Naive thymus-derived CD4-positive, alpha-beta T cell (primary cell): ENCODE measurements around the gene SF1. TPM values are rescaled to one million over a fixed set of nuclear protein-coding genes. Genes with fewer than 3 reads are reported as not detected.

Source experiments
- ATAC-seq: fragments of 150-1000 bp; cut with Tn5 transposase; 2 replicates; pipeline ENCODE4 v1.10.0; 2021; ENCODE audit warnings: mild to moderate bottlenecking, moderate library complexity
- CTCF ChIA-PET: fragments of 350-600 bp; sonication (Branson Sonifier 250); formaldehyde crosslinking; loops from one replicate; lab custom pipeline; 2021; ENCODE audit warnings: antibody characterized with exemption; lab: Charles Lee
- POLR2A ChIA-PET: fragments of 350-600 bp; sonication (Branson Sonifier 250); formaldehyde crosslinking; loops from one replicate; lab custom pipeline; 2021; ENCODE audit warnings: antibody characterized with exemption, inconsistent platforms; lab: Charles Lee
- DNase-seq, 9 donors: peaks; one replicate each; pipeline versions ENCODE4 v3.0.0 to v3.0.0-alpha.2; 2020 to 2022; ENCODE audit warnings: mixed read lengths in 1 of 9
- H3K27ac ChIP-seq: one replicate; pipeline ENCODE4 v1.7.0; 2013; ENCODE audit warnings: mild to moderate bottlenecking, low read depth, low read length, moderate library complexity
- H3K27me3 ChIP-seq, 2 donors: one replicate each; pipeline ENCODE4 v1.7.0; 2013; ENCODE audit warnings: low read length in 2 of 2, mild to moderate bottlenecking in 2 of 2, moderate library complexity in 2 of 2; ENCODE audit not compliant: control insufficient read depth in 2 of 2, insufficient read depth in 2 of 2
- H3K36me3 ChIP-seq, 3 experiments: 1 replicate in 2 of 3; 2 replicates in 1 of 3; pipeline ENCODE4 v1.7.0; 2013; ENCODE audit warnings: low read length in 3 of 3, mild to moderate bottlenecking in 3 of 3, moderate library complexity in 1 of 3; ENCODE audit not compliant: insufficient read depth in 3 of 3, control insufficient read depth in 2 of 3
- H3K4me1 ChIP-seq, 2 donors: one replicate each; pipeline ENCODE4 v1.7.0; 2013; ENCODE audit warnings: low read length in 2 of 2, mild to moderate bottlenecking in 2 of 2, moderate library complexity in 1 of 2; ENCODE audit not compliant: control insufficient read depth in 2 of 2, insufficient read depth in 2 of 2
- H3K4me3 ChIP-seq: 2 replicates; pipeline ENCODE4 v1.7.0; 2013; ENCODE audit warnings: mild to moderate bottlenecking, low read length
- H3K9me3 ChIP-seq, 3 experiments: 1 replicate in 2 of 3; 2 replicates in 1 of 3; pipeline ENCODE4 v1.7.0; 2013; ENCODE audit warnings: low read length in 3 of 3; ENCODE audit not compliant: control insufficient read depth in 2 of 3
- H3K27ac Mint-ChIP-seq, 9 donors: one replicate each; pipeline ENCODE4 v1.8.0; 2020 to 2022; ENCODE audit warnings: mixed read lengths in 9 of 9, mild to moderate bottlenecking in 8 of 9, moderate library complexity in 5 of 9, inconsistent platforms in 2 of 9
- H3K27me3 Mint-ChIP-seq, 5 donors: one replicate each; pipeline ENCODE4 v1.8.0; 2021 to 2022; ENCODE audit warnings: mixed read lengths in 5 of 5, mild to moderate bottlenecking in 1 of 5
- H3K36me3 Mint-ChIP-seq, 5 donors: one replicate each; pipeline ENCODE4 v1.8.0; 2020 to 2022; ENCODE audit warnings: mixed read lengths in 5 of 5, mild to moderate bottlenecking in 3 of 5, inconsistent platforms in 1 of 5
- H3K4me1 Mint-ChIP-seq, 7 donors: one replicate each; pipeline ENCODE4 v1.8.0; 2020 to 2022; ENCODE audit warnings: mixed read lengths in 7 of 7, mild to moderate bottlenecking in 3 of 7, inconsistent platforms in 1 of 7
- H3K4me3 Mint-ChIP-seq, 10 donors: one replicate each; pipeline ENCODE4 v1.8.0; 2020 to 2022; ENCODE audit warnings: mild to moderate bottlenecking in 10 of 10, mixed read lengths in 10 of 10, moderate library complexity in 6 of 10, inconsistent platforms in 2 of 10
- H3K9me3 Mint-ChIP-seq, 11 donors: one replicate each; pipeline ENCODE4 v1.8.0; 2020 to 2022; ENCODE audit warnings: mixed read lengths in 11 of 11, mild to moderate bottlenecking in 4 of 11, inconsistent platforms in 1 of 11, moderate library complexity in 1 of 11
- intact Hi-C, 2 donors: fragments of 100-400 bp; cut with micrococcal nuclease; formaldehyde crosslinking; loops; one replicate each; pipeline ENCODE4 v1.15.1; 2023
- polyA plus RNA-seq, 2 donors: library from polyadenylated mRNA; unstranded; fragments of 300-500 nt; fragmentation: Illumina TruSeq; gene quantifications; one replicate each; pipeline ENCODE4 v1.2.3, GENCODE V29; 2021
- total RNA-seq, 6 experiments: library from RNA in 5 of 6; stranded (reverse) in 5 of 6; gene quantifications; 1 replicate in 5 of 6; 2 replicates in 1 of 6; pipeline ENCODE4 v1.2.3 and lab custom pipeline; 2021 to 2026

Gene SF1
- total and polyA plus RNA-seq, 7 experiments from 2014 or later, result 101 to 1,612 (median 901) TPM

DNA sequence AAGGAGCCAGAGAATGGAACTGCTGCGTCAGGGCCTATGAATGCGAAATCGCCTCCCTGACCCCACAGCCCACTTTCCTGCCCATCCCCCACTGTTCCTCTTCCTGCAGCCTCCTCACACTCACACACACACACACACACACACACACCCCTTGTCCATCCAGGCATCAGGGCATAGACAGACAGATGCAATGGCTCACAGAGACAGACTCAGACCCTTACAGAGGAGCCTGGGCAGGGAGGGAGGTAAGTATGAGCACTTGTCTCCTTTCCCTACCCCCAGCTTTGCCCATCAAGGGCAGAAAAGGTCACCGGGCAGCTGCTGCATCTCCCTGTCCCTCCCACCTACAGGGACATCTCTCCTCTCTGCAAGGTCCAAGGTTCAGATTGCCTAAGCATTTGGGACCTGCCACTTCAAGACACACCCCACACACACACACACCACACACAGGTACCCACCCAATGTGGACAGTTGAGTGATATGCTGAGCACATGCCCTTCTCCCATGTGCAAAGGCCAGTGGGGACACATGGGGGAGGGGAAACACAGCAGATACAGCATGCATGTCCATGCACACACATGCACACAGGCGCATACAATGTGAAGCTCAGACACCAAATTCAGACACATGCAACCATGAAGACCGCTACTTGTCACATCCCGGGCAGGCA is 53.3 kb downstream of the SF1 start:
- H3K4me3 Mint-ChIP-seq, result peak overlapping the region in 1 of 10 donors; percentile 50
- H3K27ac Mint-ChIP-seq, result peak overlapping the region in 7 of 9 donors; percentile 46 to 80 (median 62)
- intact Hi-C loops, result no loop called here
- no peaks in the 10 kb centered on the region for H3K9me3 ChIP-seq
- peaks cover 0 to 19% (median 0%) of the 10 kb centered on the region in 5 donors for H3K36me3 Mint-ChIP-seq
- no peak overlapping the region for H3K4me3 ChIP-seq
- H3K36me3 ChIP-seq, result peaks cover 0 to 41% (median 11%) of the 10 kb centered on the region in 3 experiments
- no peak overlapping the region for H3K27ac ChIP-seq
- H3K27me3 Mint-ChIP-seq, result peaks cover 10 to 27% (median 17%) of the 10 kb centered on the region in 5 donors
- ChIA-PET POLR2A (interaction anchor here (0.6 to 1.2 kb wide), 8 partner anchors 14 to 139 kb away, joined by 3 to 6 read pairs (median 3); partner anchors contain the start of gene SF1), CTCF (interaction anchor here (1.1 to 1.2 kb wide), 2 partner anchors 32 to 39 kb away, joined by 3 read pairs; no protein-coding TSS in a partner anchor)
- peaks cover 0 to 5% of the 10 kb centered on the region in 2 donors for H3K27me3 ChIP-seq
- DNase-seq (no peak), ATAC-seq (no peak)
- peaks cover 0 to 5% of the 10 kb centered on the region in 2 donors for H3K4me1 ChIP-seq
- H3K9me3 Mint-ChIP-seq, result no peaks in the 10 kb centered on the region
- H3K4me1 Mint-ChIP-seq, result peaks cover 0 to 22% (median 16%) of the 10 kb centered on the region in 7 donors

GRCh38 chr11:64723907-64724862 is 54.2 kb downstream of the SF1 start:
- ChIA-PET POLR2A (interaction anchor here (1.0 to 1.1 kb wide), 3 partner anchors 16 to 110 kb away, joined by 3 to 6 read pairs (median 3); no protein-coding TSS in a partner anchor), CTCF (interaction anchor here (1.1 kb wide), 1 partner anchor 31 kb away, joined by 3 read pairs; no protein-coding TSS in a partner anchor)
- no peaks in the 10 kb centered on the region for H3K9me3 ChIP-seq
- DNase-seq, result no peak
- Mint-ChIP-seq H3K27me3 (peaks cover 10 to 35% (median 17%) of the 10 kb centered on the region in 5 donors), H3K27ac (peak overlapping the region in 8 of 9 donors; percentile 23 to 79 (median 60)), H3K4me1 (peaks cover 0 to 22% (median 16%) of the 10 kb centered on the region in 7 donors), H3K36me3 (peaks cover 0 to 15% (median 0%) of the 10 kb centered on the region in 5 donors), H3K9me3 (no peaks in the 10 kb centered on the region), H3K4me3 (peak overlapping the region; percentile 36 to 79 (median 66))
- H3K36me3 ChIP-seq, result peaks cover 0 to 33% (median 6%) of the 10 kb centered on the region in 3 experiments
- peak overlapping the region; percentile 81 for H3K27ac ChIP-seq
- H3K4me3 ChIP-seq, result no peak overlapping the region
- H3K4me1 ChIP-seq, result peaks cover 0 to 5% of the 10 kb centered on the region in 2 donors
- H3K27me3 ChIP-seq, result peaks cover 0 to 5% of the 10 kb centered on the region in 2 donors
- ATAC-seq, result no peak
- intact Hi-C loops, result loop anchor here (1.0 kb wide), 3 partner anchors 18 to 36 kb away; no protein-coding TSS in a partner anchor

DNA sequence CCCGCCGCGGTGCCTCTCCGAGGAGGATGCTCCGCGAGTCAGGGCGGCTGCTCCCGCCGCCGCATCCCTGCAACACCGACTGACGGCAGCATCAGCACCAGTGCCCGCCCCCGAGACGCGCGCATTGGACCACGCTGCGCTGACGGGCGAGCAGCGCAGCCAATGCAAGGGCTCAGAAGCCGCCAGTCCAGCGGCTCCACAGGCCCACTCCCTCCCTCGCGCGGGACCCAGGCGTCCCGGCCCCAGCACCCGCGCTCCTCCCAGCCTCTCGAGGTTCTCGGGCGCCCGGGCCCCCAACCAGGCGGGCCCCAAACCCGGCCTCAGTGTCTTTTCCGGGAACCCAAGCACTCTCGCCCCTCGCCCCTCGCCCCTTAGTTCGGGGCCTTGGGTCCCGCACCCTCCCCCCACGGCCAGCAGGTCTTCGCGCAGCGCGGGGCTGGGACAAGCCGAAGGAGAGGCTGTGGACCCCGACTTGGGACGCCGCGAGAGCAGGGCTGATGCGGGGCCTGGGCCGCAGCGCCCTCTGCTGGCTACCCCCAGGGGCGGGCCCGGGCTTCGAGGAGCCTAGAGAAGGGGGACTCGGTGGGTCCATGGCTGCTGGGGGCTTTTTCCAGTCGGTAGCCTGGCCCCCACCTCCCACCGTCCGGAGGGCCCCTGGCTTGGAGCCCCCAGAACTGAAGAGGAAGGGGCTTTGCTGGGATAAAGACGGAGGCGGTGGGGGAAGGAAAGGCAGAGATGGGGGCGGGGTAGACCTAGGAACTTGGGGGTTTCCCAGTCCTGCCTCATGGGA is 55.0 kb downstream of the SF1 start, which contains the start of gene NRXN2:
NRXN2 (minus strand) TSS at position 81 of the 790 bp plus-strand sequence. CDS start 9,498 bp downstream, outside the sequence.
- Histone ChIP-seq H3K4me3 (peak within 1 kb of the TSS; percentile 71), H3K27me3 (peaks cover 0 to 5% of the 10 kb centered on the region in 2 donors), H3K4me1 (peaks cover 0 to 5% of the 10 kb centered on the region in 2 donors), H3K27ac (peak within 1 kb of the TSS; percentile 81), H3K9me3 (no peaks in the 10 kb centered on the region), H3K36me3 (peaks cover 0 to 25% (median 0%) of the 10 kb centered on the region in 3 experiments)
- peaks cover 10 to 42% (median 17%) of the 10 kb centered on the region in 5 donors for H3K27me3 Mint-ChIP-seq
- no peaks in the 10 kb centered on the region for H3K9me3 Mint-ChIP-seq
- H3K27ac Mint-ChIP-seq, result peak within 1 kb of the TSS in 8 of 9 donors; percentile 23 to 79 (median 62)
- peak within 1 kb of the TSS; percentile 36 to 79 (median 66) for H3K4me3 Mint-ChIP-seq
- H3K36me3 Mint-ChIP-seq, result peaks cover 0 to 10% (median 0%) of the 10 kb centered on the region in 5 donors
- intact Hi-C loops, result loop anchor here (1.0 kb wide), 3 partner anchors 19 to 35 kb away; no protein-coding TSS in a partner anchor
- ATAC-seq, result peak; percentile 93
- ChIA-PET CTCF (no interaction called here), POLR2A (interaction anchor here (1.0 kb wide), 1 partner anchor 19 kb away, joined by 3 read pairs; no protein-coding TSS in a partner anchor)
- peak; percentile 72 to 86 (median 80) for DNase-seq
- H3K4me1 Mint-ChIP-seq, result peaks cover 0 to 22% (median 16%) of the 10 kb centered on the region in 7 donors

GRCh38 chr11:64722141-64723065 is 55.9 kb downstream of the SF1 start:
- DNase-seq (no peak), ATAC-seq (no peak)
- ChIA-PET POLR2A (interaction anchor here (0.8 to 1.1 kb wide), 3 partner anchors 14 to 23 kb away, joined by 3 to 4 read pairs (median 3); no protein-coding TSS in a partner anchor), CTCF (interaction anchor here (1.2 to 1.4 kb wide), 2 partner anchors 18 to 50 kb away, joined by 3 to 4 read pairs; no protein-coding TSS in a partner anchor)
- Histone ChIP-seq H3K36me3 (peaks cover 0 to 16% (median 0%) of the 10 kb centered on the region in 3 experiments), H3K4me3 (no peak overlapping the region), H3K27me3 (peaks cover 0 to 5% of the 10 kb centered on the region in 2 donors), H3K27ac (no peak overlapping the region), H3K9me3 (no peaks in the 10 kb centered on the region), H3K4me1 (peaks cover 0 to 5% of the 10 kb centered on the region in 2 donors)
- H3K4me1 Mint-ChIP-seq, result peaks cover 0 to 23% (median 16%) of the 10 kb centered on the region in 7 donors
- peaks cover 13 to 51% (median 23%) of the 10 kb centered on the region in 5 donors for H3K27me3 Mint-ChIP-seq
- peak overlapping the region in 8 of 10 donors; percentile 11 to 61 (median 45) for H3K4me3 Mint-ChIP-seq
- H3K27ac Mint-ChIP-seq, result peak overlapping the region in 1 of 9 donors; percentile 21
- no peaks in the 10 kb centered on the region for H3K9me3 Mint-ChIP-seq
- peaks cover 0 to 4% (median 0%) of the 10 kb centered on the region in 5 donors for H3K36me3 Mint-ChIP-seq
- intact Hi-C loops, result loop anchor here (1.0 kb wide), 3 partner anchors 20 to 34 kb away; no protein-coding TSS in a partner anchor

- H3K9me3 ChIP-seq, result no peaks in the 10 kb centered on the region
- H3K27ac ChIP-seq, result no peak overlapping the region
- no peak overlapping the region for H3K4me3 ChIP-seq
- ChIA-PET CTCF (interaction anchor here (0.6 to 1.4 kb wide), 3 partner anchors 19 to 400 kb away, joined by 3 to 4 read pairs (median 3); no protein-coding TSS in a partner anchor), POLR2A (no interaction called here)
- intact Hi-C loops, result no loop called here
- peaks cover 0 to 5% (median 0%) of the 10 kb centered on the region in 3 experiments for H3K36me3 ChIP-seq
- peak overlapping the region in 1 of 9 donors; percentile 81 for H3K27ac Mint-ChIP-seq
- H3K36me3 Mint-ChIP-seq, result no peaks in the 10 kb centered on the region
- DNase-seq (no peak), ATAC-seq (no peak)
- no peaks in the 10 kb centered on the region for H3K9me3 Mint-ChIP-seq
- H3K27me3 Mint-ChIP-seq, result peaks cover 18 to 61% (median 32%) of the 10 kb centered on the region in 5 donors
- H3K4me1 Mint-ChIP-seq, result peaks cover 0 to 23% (median 16%) of the 10 kb centered on the region in 7 donors
- H3K27me3 ChIP-seq, result peaks cover 2 to 5% of the 10 kb centered on the region in 2 donors
- H3K4me1 ChIP-seq, result peaks cover 0 to 5% of the 10 kb centered on the region in 2 donors
- no peak overlapping the region for H3K4me3 Mint-ChIP-seq
Measured at GRCh38 chr11:64721359-64721699, 57.0 kb downstream of the SF1 start.
